WTC11 (cell line): ENCODE results near the gene SURF6. TPM values are rescaled to one million over a fixed set of nuclear protein-coding genes. Genes with fewer than 3 reads are reported as not detected.

Experiments
- ATAC-seq: fragments of 200-7000 bp; cut with Tn5 transposase; 2 replicates; pipeline ENCODE4 v1.10.0; 2021; ENCODE audit warnings: mild to moderate bottlenecking, moderate library complexity
- CTCF ChIA-PET: fragments of 300-600 bp; sonication (Branson Sonifier 250); formaldehyde crosslinking; loops from one replicate; lab custom pipeline; 2021; ENCODE audit warnings: antibody characterized with exemption; lab: Charles Lee
- POLR2A ChIA-PET: fragments of 350-600 bp; sonication (Branson Sonifier 250); formaldehyde crosslinking; loops from one replicate; lab custom pipeline; 2021; ENCODE audit warnings: antibody characterized with exemption; lab: Charles Lee
- DNase-seq: peaks from one replicate; pipeline ENCODE4 v3.0.0; 2021; ENCODE audit warnings: low spot score
- H3K27ac Mint-ChIP-seq: 2 replicates; pipeline ENCODE4 v1.8.0; 2021; ENCODE audit warnings: mixed read lengths
- H3K27me3 Mint-ChIP-seq: 2 replicates; pipeline ENCODE4 v1.8.0; 2021; ENCODE audit warnings: low read depth, mild to moderate bottlenecking, moderate library complexity, mixed read lengths
- H3K36me3 Mint-ChIP-seq: 2 replicates; pipeline ENCODE4 v1.8.0; 2021; ENCODE audit warnings: mixed read lengths
- H3K4me1 Mint-ChIP-seq: 2 replicates; pipeline ENCODE4 v1.8.0; 2022; ENCODE audit warnings: mixed read lengths
- H3K4me3 Mint-ChIP-seq: 2 replicates; pipeline ENCODE4 v1.8.0; 2021; ENCODE audit warnings: mild to moderate bottlenecking, moderate library complexity, mixed read lengths
- H3K9me3 Mint-ChIP-seq: 2 replicates; pipeline ENCODE4 v1.8.0; 2021; ENCODE audit warnings: mixed read lengths
- GTF2I ChIP-seq: fragments of 250-450 bp; sonication (Bioruptor Pico); conservative IDR thresholded peaks from 2 replicates; pipeline ENCODE4 v1.4.0; 2021; ENCODE audit warnings: mild to moderate bottlenecking
- MYBL2 ChIP-seq: sonication (generic); formaldehyde crosslinking; IDR thresholded peaks from 2 replicates; pipeline ENCODE4 v1.8.1; 2023; ENCODE audit warnings: mild to moderate bottlenecking, moderate library complexity, missing genetic modification reagents
- NFYB ChIP-seq: sonication (generic); formaldehyde crosslinking; conservative IDR thresholded peaks from 2 replicates; pipeline ENCODE4 v1.8.0; 2022; ENCODE audit warnings: low read depth, missing genetic modification reagents
- OVOL2 ChIP-seq: fragments of 250-450 bp; sonication (Bioruptor Pico); IDR thresholded peaks from 2 replicates; pipeline ENCODE4 v1.9.0; 2021; ENCODE audit warnings: mild to moderate bottlenecking, borderline replicate concordance
- RELA ChIP-seq: sonication (generic); formaldehyde crosslinking; IDR thresholded peaks from 2 replicates; pipeline ENCODE4 v1.8.1; 2022; ENCODE audit warnings: missing genetic modification reagents, mild to moderate bottlenecking, borderline replicate concordance
- RORB ChIP-seq: fragments of 250-450 bp; sonication (Bioruptor Pico); IDR thresholded peaks from 2 replicates; pipeline ENCODE4 v1.9.0; 2021; ENCODE audit warnings: mild to moderate bottlenecking
- ZNF121 ChIP-seq: sonication (generic); formaldehyde crosslinking; IDR thresholded peaks from 2 replicates; pipeline ENCODE4 v1.8.0; 2023; ENCODE audit warnings: missing genetic modification reagents
- ZNF317 ChIP-seq: sonication (generic); formaldehyde crosslinking; IDR thresholded peaks from 2 replicates; pipeline ENCODE4 v1.8.1; 2023; ENCODE audit warnings: low read depth, mild to moderate bottlenecking, moderate library complexity, missing genetic modification reagents, borderline replicate concordance
- total RNA-seq: library from RNA; stranded (reverse); gene quantifications from 3 replicates; pipeline ENCODE4 v1.2.3, GENCODE V29; 2021
- TF ChIP-seq, protein P1 (sequence below): sonication (generic); formaldehyde crosslinking; IDR thresholded peaks from 2 replicates; pipeline ENCODE4 v1.8.0; 2023; ENCODE audit warnings: mild to moderate bottlenecking, missing genetic modification reagents
- TF ChIP-seq, protein P2 (sequence below): sonication (generic); formaldehyde crosslinking; IDR thresholded peaks from 2 replicates; pipeline ENCODE4 v1.8.1; 2022; ENCODE audit warnings: low read depth, mild to moderate bottlenecking, moderate library complexity, missing genetic modification reagents, borderline replicate concordance
- TF ChIP-seq, protein P3 (sequence below): sonication (generic); formaldehyde crosslinking; IDR thresholded peaks from 2 replicates; pipeline ENCODE4 v1.8.1; 2023; ENCODE audit warnings: mild to moderate bottlenecking, missing genetic modification reagents, moderate library complexity
- TF ChIP-seq, protein P4 (sequence below): sonication (generic); formaldehyde crosslinking; conservative IDR thresholded peaks from 2 replicates; pipeline ENCODE4 v1.8.1; 2022; ENCODE audit warnings: mild to moderate bottlenecking, missing genetic modification reagents
- TF ChIP-seq, protein P5 (sequence below): sonication (generic); formaldehyde crosslinking; IDR thresholded peaks from 2 replicates; pipeline ENCODE4 v1.8.1; 2023; ENCODE audit warnings: mild to moderate bottlenecking, missing genetic modification reagents
- TF ChIP-seq, protein P6 (sequence below): sonication (generic); formaldehyde crosslinking; IDR thresholded peaks from 2 replicates; pipeline ENCODE4 v1.8.1; 2023; ENCODE audit warnings: mild to moderate bottlenecking, moderate library complexity, missing genetic modification reagents
- TF ChIP-seq, protein P7 (sequence below): sonication (generic); formaldehyde crosslinking; IDR thresholded peaks from 2 replicates; pipeline ENCODE4 v1.8.0; 2022; ENCODE audit warnings: mild to moderate bottlenecking, missing genetic modification reagents
- TF ChIP-seq, protein P8 (sequence below): fragments of 250-450 bp; sonication (Bioruptor Pico); IDR thresholded peaks from 2 replicates; pipeline ENCODE4 v1.9.0; 2021; ENCODE audit warnings: mild to moderate bottlenecking, borderline replicate concordance
- TF ChIP-seq, protein P9 (sequence below): sonication (generic); formaldehyde crosslinking; IDR thresholded peaks from 2 replicates; pipeline ENCODE4 v1.8.0; 2023; ENCODE audit warnings: missing genetic modification reagents

Gene SURF6
- total RNA-seq, 1 experiment from 2014 or later, result 67.2 TPM

DNA sequence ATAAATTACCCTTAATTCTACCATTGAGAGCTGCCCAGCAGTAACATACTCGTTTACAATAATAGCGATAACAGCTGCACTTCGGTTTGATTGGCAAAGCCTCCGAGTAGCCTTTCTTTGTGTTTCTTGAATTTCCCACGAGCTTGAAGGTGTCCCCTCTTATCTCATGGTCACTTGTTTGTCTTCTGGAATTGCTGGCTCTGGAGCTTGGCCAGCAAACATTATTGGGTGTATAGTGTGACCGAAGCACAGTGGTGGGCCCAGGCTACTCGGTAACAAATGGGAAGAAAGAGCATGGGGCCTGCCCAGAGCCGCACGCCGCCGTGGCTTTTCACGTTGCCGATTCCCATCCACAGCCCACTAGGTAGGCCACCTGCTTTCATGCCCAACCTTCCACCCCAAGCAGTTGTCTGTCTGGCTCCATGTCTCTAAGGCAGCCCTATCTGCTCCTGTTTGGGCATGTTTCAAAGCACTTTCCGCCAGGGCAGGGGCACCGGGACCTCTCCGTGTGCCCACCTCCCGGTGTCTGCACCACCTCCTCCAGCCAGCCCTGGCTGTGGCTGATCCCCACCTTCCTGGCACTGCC, 48.8 kb upstream of the SURF6 start (continued):
- TF ChIP-seq RELA (CRISPR knock-in tag) (no peak), NFYB (CRISPR knock-in tag) (no peak), OVOL2 (CRISPR knock-in tag) (no peak)
- TF ChIP-seq, protein P1, sequence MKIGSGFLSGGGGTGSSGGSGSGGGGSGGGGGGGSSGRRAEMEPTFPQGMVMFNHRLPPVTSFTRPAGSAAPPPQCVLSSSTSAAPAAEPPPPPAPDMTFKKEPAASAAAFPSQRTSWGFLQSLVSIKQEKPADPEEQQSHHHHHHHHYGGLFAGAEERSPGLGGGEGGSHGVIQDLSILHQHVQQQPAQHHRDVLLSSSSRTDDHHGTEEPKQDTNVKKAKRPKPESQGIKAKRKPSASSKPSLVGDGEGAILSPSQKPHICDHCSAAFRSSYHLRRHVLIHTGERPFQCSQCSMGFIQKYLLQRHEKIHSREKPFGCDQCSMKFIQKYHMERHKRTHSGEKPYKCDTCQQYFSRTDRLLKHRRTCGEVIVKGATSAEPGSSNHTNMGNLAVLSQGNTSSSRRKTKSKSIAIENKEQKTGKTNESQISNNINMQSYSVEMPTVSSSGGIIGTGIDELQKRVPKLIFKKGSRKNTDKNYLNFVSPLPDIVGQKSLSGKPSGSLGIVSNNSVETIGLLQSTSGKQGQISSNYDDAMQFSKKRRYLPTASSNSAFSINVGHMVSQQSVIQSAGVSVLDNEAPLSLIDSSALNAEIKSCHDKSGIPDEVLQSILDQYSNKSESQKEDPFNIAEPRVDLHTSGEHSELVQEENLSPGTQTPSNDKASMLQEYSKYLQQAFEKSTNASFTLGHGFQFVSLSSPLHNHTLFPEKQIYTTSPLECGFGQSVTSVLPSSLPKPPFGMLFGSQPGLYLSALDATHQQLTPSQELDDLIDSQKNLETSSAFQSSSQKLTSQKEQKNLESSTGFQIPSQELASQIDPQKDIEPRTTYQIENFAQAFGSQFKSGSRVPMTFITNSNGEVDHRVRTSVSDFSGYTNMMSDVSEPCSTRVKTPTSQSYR (CRISPR knock-in tag), result no peak

DNA sequence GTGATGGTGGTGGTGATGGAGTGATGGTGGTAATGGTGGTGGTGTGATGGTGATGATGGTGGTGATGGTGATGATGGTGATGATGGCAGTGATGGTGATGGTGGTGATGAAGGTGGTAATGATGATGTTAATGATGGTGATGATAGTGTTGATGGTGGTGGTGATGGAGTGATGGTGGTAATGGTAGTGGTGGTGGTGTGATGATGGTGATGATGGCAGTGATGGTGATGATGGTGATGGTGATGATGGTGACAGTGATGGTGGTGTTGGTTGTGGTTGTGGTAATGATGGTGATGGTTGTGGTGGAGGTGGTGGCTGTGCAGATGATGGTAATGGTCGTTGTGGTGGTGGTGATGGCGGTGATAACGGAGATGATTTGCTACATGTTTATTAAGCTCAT, 47.5 kb upstream of the SURF6 start:
- H3K4me3 Mint-ChIP-seq, result no peak overlapping the region
- CTCF ChIA-PET, result no interaction called here
- POLR2A ChIA-PET, result no interaction called here
- H3K9me3 Mint-ChIP-seq, result peaks cover under 1% of the 10 kb centered on the region
- H3K4me1 Mint-ChIP-seq, result peaks cover under 1% of the 10 kb centered on the region; the same call in 1 of the 2 replicates
- H3K27me3 Mint-ChIP-seq, result peaks cover 11% of the 10 kb centered on the region
- no peak for ATAC-seq
- TF ChIP-seq RORB (CRISPR knock-in tag) (no peak), GTF2I (CRISPR knock-in tag) (no peak), MYBL2 (CRISPR knock-in tag) (no peak), ZNF317 (CRISPR knock-in tag) (no peak), ZNF121 (CRISPR knock-in tag) (no peak)
- TF ChIP-seq, protein P2, sequence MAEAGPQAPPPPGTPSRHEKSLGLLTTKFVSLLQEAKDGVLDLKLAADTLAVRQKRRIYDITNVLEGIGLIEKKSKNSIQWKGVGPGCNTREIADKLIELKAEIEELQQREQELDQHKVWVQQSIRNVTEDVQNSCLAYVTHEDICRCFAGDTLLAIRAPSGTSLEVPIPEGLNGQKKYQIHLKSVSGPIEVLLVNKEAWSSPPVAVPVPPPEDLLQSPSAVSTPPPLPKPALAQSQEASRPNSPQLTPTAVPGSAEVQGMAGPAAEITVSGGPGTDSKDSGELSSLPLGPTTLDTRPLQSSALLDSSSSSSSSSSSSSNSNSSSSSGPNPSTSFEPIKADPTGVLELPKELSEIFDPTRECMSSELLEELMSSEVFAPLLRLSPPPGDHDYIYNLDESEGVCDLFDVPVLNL (CRISPR knock-in tag), result no peak
- TF ChIP-seq, protein P3, sequence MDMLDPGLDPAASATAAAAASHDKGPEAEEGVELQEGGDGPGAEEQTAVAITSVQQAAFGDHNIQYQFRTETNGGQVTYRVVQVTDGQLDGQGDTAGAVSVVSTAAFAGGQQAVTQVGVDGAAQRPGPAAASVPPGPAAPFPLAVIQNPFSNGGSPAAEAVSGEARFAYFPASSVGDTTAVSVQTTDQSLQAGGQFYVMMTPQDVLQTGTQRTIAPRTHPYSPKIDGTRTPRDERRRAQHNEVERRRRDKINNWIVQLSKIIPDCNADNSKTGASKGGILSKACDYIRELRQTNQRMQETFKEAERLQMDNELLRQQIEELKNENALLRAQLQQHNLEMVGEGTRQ (CRISPR knock-in tag), result no peak
- TF ChIP-seq, protein P4, sequence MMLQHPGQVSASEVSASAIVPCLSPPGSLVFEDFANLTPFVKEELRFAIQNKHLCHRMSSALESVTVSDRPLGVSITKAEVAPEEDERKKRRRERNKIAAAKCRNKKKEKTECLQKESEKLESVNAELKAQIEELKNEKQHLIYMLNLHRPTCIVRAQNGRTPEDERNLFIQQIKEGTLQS (CRISPR knock-in tag), result no peak
- TF ChIP-seq, protein P5, sequence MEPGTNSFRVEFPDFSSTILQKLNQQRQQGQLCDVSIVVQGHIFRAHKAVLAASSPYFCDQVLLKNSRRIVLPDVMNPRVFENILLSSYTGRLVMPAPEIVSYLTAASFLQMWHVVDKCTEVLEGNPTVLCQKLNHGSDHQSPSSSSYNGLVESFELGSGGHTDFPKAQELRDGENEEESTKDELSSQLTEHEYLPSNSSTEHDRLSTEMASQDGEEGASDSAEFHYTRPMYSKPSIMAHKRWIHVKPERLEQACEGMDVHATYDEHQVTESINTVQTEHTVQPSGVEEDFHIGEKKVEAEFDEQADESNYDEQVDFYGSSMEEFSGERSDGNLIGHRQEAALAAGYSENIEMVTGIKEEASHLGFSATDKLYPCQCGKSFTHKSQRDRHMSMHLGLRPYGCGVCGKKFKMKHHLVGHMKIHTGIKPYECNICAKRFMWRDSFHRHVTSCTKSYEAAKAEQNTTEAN, result no peak
- TF ChIP-seq, protein P6, sequence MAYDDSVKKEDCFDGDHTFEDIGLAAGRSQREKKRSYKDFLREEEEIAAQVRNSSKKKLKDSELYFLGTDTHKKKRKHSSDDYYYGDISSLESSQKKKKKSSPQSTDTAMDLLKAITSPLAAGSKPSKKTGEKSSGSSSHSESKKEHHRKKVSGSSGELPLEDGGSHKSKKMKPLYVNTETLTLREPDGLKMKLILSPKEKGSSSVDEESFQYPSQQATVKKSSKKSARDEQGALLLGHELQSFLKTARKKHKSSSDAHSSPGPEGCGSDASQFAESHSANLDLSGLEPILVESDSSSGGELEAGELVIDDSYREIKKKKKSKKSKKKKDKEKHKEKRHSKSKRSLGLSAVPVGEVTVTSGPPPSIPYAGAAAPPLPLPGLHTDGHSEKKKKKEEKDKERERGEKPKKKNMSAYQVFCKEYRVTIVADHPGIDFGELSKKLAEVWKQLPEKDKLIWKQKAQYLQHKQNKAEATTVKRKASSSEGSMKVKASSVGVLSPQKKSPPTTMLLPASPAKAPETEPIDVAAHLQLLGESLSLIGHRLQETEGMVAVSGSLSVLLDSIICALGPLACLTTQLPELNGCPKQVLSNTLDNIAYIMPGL (CRISPR knock-in tag), result no peak
- TF ChIP-seq, protein P7, sequence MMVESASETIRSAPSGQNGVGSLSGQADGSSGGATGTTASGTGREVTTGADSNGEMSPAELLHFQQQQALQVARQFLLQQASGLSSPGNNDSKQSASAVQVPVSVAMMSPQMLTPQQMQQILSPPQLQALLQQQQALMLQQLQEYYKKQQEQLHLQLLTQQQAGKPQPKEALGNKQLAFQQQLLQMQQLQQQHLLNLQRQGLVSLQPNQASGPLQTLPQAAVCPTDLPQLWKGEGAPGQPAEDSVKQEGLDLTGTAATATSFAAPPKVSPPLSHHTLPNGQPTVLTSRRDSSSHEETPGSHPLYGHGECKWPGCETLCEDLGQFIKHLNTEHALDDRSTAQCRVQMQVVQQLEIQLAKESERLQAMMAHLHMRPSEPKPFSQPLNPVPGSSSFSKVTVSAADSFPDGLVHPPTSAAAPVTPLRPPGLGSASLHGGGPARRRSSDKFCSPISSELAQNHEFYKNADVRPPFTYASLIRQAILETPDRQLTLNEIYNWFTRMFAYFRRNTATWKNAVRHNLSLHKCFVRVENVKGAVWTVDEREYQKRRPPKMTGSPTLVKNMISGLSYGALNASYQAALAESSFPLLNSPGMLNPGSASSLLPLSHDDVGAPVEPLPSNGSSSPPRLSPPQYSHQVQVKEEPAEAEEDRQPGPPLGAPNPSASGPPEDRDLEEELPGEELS (CRISPR knock-in tag), result no peak
- TF ChIP-seq, protein P8, sequence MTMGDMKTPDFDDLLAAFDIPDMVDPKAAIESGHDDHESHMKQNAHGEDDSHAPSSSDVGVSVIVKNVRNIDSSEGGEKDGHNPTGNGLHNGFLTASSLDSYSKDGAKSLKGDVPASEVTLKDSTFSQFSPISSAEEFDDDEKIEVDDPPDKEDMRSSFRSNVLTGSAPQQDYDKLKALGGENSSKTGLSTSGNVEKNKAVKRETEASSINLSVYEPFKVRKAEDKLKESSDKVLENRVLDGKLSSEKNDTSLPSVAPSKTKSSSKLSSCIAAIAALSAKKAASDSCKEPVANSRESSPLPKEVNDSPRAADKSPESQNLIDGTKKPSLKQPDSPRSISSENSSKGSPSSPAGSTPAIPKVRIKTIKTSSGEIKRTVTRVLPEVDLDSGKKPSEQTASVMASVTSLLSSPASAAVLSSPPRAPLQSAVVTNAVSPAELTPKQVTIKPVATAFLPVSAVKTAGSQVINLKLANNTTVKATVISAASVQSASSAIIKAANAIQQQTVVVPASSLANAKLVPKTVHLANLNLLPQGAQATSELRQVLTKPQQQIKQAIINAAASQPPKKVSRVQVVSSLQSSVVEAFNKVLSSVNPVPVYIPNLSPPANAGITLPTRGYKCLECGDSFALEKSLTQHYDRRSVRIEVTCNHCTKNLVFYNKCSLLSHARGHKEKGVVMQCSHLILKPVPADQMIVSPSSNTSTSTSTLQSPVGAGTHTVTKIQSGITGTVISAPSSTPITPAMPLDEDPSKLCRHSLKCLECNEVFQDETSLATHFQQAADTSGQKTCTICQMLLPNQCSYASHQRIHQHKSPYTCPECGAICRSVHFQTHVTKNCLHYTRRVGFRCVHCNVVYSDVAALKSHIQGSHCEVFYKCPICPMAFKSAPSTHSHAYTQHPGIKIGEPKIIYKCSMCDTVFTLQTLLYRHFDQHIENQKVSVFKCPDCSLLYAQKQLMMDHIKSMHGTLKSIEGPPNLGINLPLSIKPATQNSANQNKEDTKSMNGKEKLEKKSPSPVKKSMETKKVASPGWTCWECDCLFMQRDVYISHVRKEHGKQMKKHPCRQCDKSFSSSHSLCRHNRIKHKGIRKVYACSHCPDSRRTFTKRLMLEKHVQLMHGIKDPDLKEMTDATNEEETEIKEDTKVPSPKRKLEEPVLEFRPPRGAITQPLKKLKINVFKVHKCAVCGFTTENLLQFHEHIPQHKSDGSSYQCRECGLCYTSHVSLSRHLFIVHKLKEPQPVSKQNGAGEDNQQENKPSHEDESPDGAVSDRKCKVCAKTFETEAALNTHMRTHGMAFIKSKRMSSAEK, result no peak
- TF ChIP-seq, protein P9, sequence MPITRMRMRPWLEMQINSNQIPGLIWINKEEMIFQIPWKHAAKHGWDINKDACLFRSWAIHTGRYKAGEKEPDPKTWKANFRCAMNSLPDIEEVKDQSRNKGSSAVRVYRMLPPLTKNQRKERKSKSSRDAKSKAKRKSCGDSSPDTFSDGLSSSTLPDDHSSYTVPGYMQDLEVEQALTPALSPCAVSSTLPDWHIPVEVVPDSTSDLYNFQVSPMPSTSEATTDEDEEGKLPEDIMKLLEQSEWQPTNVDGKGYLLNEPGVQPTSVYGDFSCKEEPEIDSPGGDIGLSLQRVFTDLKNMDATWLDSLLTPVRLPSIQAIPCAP (CRISPR knock-in tag), result no peak
- no peak overlapping the region for H3K27ac Mint-ChIP-seq
- no peak for DNase-seq
- no peaks in the 10 kb centered on the region for H3K36me3 Mint-ChIP-seq
